ENCODE results near the gene CLEC4A.
"Not testable (repeated sequence)": the region's sequence is repeated elsewhere in the genome, so short reads cannot be mapped to it uniquely, and the experiment has no call there.

CLEC4A gene

DNA sequence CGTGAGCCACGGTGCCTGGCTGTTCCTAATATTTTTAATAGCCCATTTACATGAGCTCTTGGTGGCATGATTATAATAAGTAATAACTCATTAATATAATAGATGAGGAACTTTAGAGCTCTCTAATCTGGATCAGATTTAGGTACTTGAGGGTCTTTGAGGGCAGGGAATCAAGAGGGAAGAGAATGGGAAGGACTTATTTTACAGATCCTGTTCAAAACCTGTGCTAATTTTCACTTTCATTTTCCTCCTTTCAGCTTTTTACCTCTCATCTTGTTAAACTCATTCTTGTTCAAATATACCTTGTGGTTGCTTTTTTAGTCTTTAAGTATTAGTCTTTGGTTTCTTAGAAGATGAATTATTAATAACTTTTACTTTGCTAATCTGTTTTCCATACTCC is 35.8 kb upstream of the CLEC4A start:
- Histone ChIP-seq H3K9me3 (ENCODE audit: insufficient read depth, low read depth, low read length) (no peaks in the 10 kb centered on the region), H3K4me1 (ENCODE audit: insufficient read depth, low read length, poor library complexity, severe bottlenecking) (peaks cover 55% of the 10 kb centered on the region), H4K20me1 (ENCODE audit: insufficient read depth, low read length, poor library complexity, severe bottlenecking) (peaks cover 7% of the 10 kb centered on the region), H3K4me2 (ENCODE audit: low read depth, low read length, poor library complexity, severe bottlenecking) (peak overlapping the region; percentile 80), H3K36me3 (ENCODE audit: insufficient read depth, low read length) (peaks cover 34% of the 10 kb centered on the region; the same call in 1 of the 2 replicates), H3K4me3 (ENCODE audit: low read length, poor library complexity, severe bottlenecking) (peak overlapping the region; percentile 60), H3F3A (ENCODE audit: low read depth) (no peaks in the 10 kb centered on the region; the same call in 1 of the 2 replicates), H3K27me3 (ENCODE audit: insufficient read depth, low read length, poor library complexity, severe bottlenecking) (no peaks in the 10 kb centered on the region), H3K9me2 (replicated peaks; ENCODE audit: low read depth, low read length) (no peaks in the 10 kb centered on the region), H3K79me2 (ENCODE audit: insufficient read depth, low read length) (peaks cover 73% of the 10 kb centered on the region), H3K9ac (ENCODE audit: low read depth, low read length, poor library complexity, severe bottlenecking) (peak overlapping the region; percentile 61), H2AFZ (ENCODE audit: low read length) (no peak overlapping the region)
- no peak for TF ChIP-seq EZH2phosphoT487 (IDR thresholded peaks at IDR 0.05; ENCODE audit: borderline replicate concordance)
- TF ChIP-seq, protein P1, sequence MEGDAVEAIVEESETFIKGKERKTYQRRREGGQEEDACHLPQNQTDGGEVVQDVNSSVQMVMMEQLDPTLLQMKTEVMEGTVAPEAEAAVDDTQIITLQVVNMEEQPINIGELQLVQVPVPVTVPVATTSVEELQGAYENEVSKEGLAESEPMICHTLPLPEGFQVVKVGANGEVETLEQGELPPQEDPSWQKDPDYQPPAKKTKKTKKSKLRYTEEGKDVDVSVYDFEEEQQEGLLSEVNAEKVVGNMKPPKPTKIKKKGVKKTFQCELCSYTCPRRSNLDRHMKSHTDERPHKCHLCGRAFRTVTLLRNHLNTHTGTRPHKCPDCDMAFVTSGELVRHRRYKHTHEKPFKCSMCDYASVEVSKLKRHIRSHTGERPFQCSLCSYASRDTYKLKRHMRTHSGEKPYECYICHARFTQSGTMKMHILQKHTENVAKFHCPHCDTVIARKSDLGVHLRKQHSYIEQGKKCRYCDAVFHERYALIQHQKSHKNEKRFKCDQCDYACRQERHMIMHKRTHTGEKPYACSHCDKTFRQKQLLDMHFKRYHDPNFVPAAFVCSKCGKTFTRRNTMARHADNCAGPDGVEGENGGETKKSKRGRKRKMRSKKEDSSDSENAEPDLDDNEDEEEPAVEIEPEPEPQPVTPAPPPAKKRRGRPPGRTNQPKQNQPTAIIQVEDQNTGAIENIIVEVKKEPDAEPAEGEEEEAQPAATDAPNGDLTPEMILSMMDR (conservative IDR thresholded peaks at IDR 0.05; ENCODE audit: low read length): no peak

DNA sequence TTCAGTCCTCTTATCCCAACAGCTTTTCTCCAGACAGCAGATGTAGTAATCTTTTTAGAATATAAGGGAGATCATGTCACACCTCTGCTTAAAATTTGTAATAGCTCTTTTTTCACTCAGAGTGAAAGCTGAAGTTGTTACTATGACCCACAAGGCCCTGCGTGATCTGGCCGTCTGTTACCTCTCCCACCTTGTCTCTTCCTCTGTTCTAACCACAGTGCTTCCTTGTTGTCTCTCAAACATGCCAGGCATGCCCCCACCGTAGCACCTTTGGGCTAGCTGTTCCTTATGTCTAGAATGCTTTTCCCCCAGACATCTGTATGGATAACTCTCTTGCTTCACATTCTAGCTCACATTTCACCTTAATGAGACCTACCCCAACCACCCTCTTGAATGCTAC is 34.8 kb upstream of the CLEC4A start:
- peaks cover 43% of the 10 kb centered on the region; the same call in 1 of the 2 replicates for H3K36me3 ChIP-seq (ENCODE audit: insufficient read depth, low read length)
- no peaks in the 10 kb centered on the region for H3F3A ChIP-seq (ENCODE audit: low read depth)
- no peaks in the 10 kb centered on the region for H3K9me3 ChIP-seq (ENCODE audit: insufficient read depth, low read depth, low read length)
- no peak overlapping the region for H2AFZ ChIP-seq (ENCODE audit: low read length)
- H3K27me3 ChIP-seq (ENCODE audit: insufficient read depth, low read length, poor library complexity, severe bottlenecking): no peaks in the 10 kb centered on the region
- H3K9ac ChIP-seq (ENCODE audit: low read depth, low read length, poor library complexity, severe bottlenecking): peak overlapping the region; percentile 61
- no peaks in the 10 kb centered on the region for H3K9me2 ChIP-seq (replicated peaks; ENCODE audit: low read depth, low read length)
- peak overlapping the region; percentile 80 for H3K4me2 ChIP-seq (ENCODE audit: low read depth, low read length, poor library complexity, severe bottlenecking)
- H3K4me3 ChIP-seq (ENCODE audit: low read length, poor library complexity, severe bottlenecking): peak overlapping the region; percentile 60
- H4K20me1 ChIP-seq (ENCODE audit: insufficient read depth, low read length, poor library complexity, severe bottlenecking): peaks cover 7% of the 10 kb centered on the region
- TF ChIP-seq EZH2phosphoT487 (IDR thresholded peaks at IDR 0.05; ENCODE audit: borderline replicate concordance): no peak
- TF ChIP-seq, protein P1 (conservative IDR thresholded peaks at IDR 0.05; ENCODE audit: low read length): no peak
- H3K4me1 ChIP-seq (ENCODE audit: insufficient read depth, low read length, poor library complexity, severe bottlenecking): peaks cover 51% of the 10 kb centered on the region
- H3K79me2 ChIP-seq (ENCODE audit: insufficient read depth, low read length): peaks cover 64% of the 10 kb centered on the region

- Histone ChIP-seq H3K4me2 (ENCODE audit: low read depth, low read length, poor library complexity, severe bottlenecking) (peak overlapping the region; percentile 80), H3K36me3 (ENCODE audit: insufficient read depth, low read length) (peaks cover 50% of the 10 kb centered on the region; the same call in 1 of the 2 replicates), H3K79me2 (ENCODE audit: insufficient read depth, low read length) (peaks cover 57% of the 10 kb centered on the region), H3K4me3 (ENCODE audit: low read length, poor library complexity, severe bottlenecking) (peak overlapping the region; percentile 60), H3K9ac (ENCODE audit: low read depth, low read length, poor library complexity, severe bottlenecking) (peak overlapping the region; percentile 61), H3K4me1 (ENCODE audit: insufficient read depth, low read length, poor library complexity, severe bottlenecking) (peaks cover 45% of the 10 kb centered on the region)
- not testable (repeated sequence) for H3K9me3 ChIP-seq (ENCODE audit: insufficient read depth, low read depth, low read length); H3K9me2 ChIP-seq (replicated peaks; ENCODE audit: low read depth, low read length); H4K20me1 ChIP-seq (ENCODE audit: insufficient read depth, low read length, poor library complexity, severe bottlenecking); H3K27me3 ChIP-seq (ENCODE audit: insufficient read depth, low read length, poor library complexity, severe bottlenecking); H3F3A ChIP-seq (ENCODE audit: low read depth); H2AFZ ChIP-seq (ENCODE audit: low read length)
These were observed 34.1 kb upstream of the CLEC4A start for GRCh38 chr12:8089277-8089676.

GRCh38 chr12:8089716-8090115 is 33.7 kb upstream of the CLEC4A start:
- Histone ChIP-seq H3K79me2 (ENCODE audit: insufficient read depth, low read length) (peaks cover 53% of the 10 kb centered on the region), H3K36me3 (ENCODE audit: insufficient read depth, low read length) (peaks cover 54% of the 10 kb centered on the region; the same call in 1 of the 2 replicates), H3F3A (ENCODE audit: low read depth) (no peaks in the 10 kb centered on the region)

More at GRCh38 chr12:8089716-8090115, 33.7 kb upstream of the CLEC4A start:
- peak overlapping the region; percentile 80 for H3K4me2 ChIP-seq (ENCODE audit: low read depth, low read length, poor library complexity, severe bottlenecking)
- no peak overlapping the region for H3K4me3 ChIP-seq (ENCODE audit: low read length, poor library complexity, severe bottlenecking)
- H3K9ac ChIP-seq (ENCODE audit: low read depth, low read length, poor library complexity, severe bottlenecking): no peak overlapping the region
- H3K9me3 ChIP-seq (ENCODE audit: insufficient read depth, low read depth, low read length): no peaks in the 10 kb centered on the region
- H2AFZ ChIP-seq (ENCODE audit: low read length): no peak overlapping the region
- H4K20me1 ChIP-seq (ENCODE audit: insufficient read depth, low read length, poor library complexity, severe bottlenecking): peaks cover 5% of the 10 kb centered on the region
- H3K9me2 ChIP-seq (replicated peaks; ENCODE audit: low read depth, low read length): no peaks in the 10 kb centered on the region
- TF ChIP-seq EZH2phosphoT487 (IDR thresholded peaks at IDR 0.05; ENCODE audit: borderline replicate concordance): no peak
- TF ChIP-seq, protein P1 (conservative IDR thresholded peaks at IDR 0.05; ENCODE audit: low read length): no peak
- peaks cover 41% of the 10 kb centered on the region for H3K4me1 ChIP-seq (ENCODE audit: insufficient read depth, low read length, poor library complexity, severe bottlenecking)
- H3K27me3 ChIP-seq (ENCODE audit: insufficient read depth, low read length, poor library complexity, severe bottlenecking): no peaks in the 10 kb centered on the region
